ENCODE data around the gene RBM33.

The RBM33 gene

GRCh38 chr7:155761162-155761561 lies 116.7 kb downstream of the RBM33 start:
- no peak overlapping the region for H3K27ac ChIP-seq
- DNase-seq (ENCODE audit: low read depth, low spot score), result no peak

GRCh38 chr7:155762036-155762435 lies 117.6 kb downstream of the RBM33 start:
- no peak overlapping the region for H3K27ac ChIP-seq
- DNase-seq (ENCODE audit: low read depth, low spot score), result no peak

DNA sequence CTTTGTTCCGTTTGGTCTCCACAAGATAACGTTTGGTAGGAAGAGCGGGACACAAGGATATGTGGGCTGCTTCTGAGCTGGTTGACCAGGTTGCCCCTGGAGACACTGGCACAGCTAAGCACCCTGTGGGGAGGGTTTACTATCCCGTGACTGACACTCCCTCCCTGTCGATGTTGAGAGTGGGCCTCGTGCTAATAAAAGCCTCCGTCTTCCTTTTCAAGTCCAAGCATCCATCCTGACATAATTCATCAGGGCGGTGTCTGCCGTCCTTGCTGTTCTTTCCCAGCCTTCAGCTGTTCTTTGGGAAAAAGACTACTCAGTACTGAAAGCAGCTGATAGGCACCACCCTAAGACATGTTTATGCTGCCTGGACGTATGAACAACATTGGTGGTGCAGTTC lies 118.2 kb downstream of the RBM33 start:
- no peak for DNase-seq (ENCODE audit: low read depth, low spot score)

GRCh38 chr7:155763122-155763521 lies 118.7 kb downstream of the RBM33 start:
- H3K27ac ChIP-seq, result no peak overlapping the region
- no peak for DNase-seq (ENCODE audit: low read depth, low spot score)

More for the DNA sequence above, 118.2 kb downstream of the RBM33 start:
- H3K27ac ChIP-seq, result no peak overlapping the region

DNA sequence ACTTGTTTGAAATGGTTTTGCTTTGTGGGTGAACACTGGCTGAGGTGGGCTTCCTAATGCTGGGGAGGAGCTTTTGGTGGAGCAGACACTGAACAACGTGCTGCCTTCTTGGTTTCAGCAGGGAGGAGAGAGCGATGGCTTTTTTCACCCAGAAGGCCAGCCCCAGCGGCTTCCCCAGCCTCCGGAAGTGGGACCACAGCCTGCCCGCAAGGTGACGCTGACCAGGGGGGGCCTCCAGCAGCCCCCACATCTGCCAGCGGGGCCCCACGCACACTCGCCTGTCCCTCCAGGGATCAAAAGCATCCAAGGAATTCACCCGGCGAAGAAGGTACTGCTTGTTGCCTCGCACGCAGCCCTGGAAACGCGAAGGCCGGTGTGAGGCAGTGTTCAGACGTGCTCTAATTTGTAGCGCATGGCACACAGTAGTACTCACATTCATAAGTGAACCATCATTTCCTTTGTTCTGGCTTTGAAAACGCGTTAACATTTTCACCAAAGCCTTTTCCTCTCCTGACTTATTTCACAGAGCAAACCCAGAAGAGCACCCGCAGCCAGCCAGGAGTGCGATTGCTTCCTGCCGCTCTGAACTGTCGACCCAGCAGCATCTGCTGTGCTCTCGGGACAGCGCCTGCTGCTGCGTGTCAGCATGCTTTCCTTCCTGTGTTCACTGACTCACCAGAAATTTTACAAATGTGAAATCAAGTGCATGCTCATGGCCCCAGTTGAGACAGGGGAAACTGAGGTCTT lies 119.4 kb downstream of the RBM33 start:
- H3K27ac ChIP-seq, result no peak overlapping the region
- no peak for DNase-seq (ENCODE audit: low read depth, low spot score)

DNA sequence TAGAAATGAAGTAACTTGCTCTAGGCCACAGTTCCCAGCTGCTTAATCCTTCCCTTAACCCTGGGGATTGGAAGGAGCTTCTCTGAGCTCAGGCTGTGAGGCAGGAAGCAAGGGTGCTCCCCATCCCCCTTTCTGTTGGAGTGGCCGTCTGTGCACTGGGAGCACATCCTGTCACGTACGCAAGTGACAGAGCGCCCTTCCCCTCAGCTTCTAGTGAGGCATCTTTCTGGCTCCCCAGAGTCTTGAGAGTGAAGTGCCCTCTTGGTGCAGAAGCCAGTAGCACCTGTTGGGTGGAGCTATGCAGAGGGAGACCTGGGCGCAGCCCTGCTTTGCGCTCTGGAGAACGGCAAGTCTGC lies 120.0 kb downstream of the RBM33 start:
- no peak for DNase-seq (ENCODE audit: low read depth, low spot score)
- no peak overlapping the region for H3K27ac ChIP-seq

- no peak for DNase-seq (ENCODE audit: low read depth, low spot score)
Measured at GRCh38 chr7:155765458-155765857, 121.0 kb downstream of the RBM33 start.

DNA sequence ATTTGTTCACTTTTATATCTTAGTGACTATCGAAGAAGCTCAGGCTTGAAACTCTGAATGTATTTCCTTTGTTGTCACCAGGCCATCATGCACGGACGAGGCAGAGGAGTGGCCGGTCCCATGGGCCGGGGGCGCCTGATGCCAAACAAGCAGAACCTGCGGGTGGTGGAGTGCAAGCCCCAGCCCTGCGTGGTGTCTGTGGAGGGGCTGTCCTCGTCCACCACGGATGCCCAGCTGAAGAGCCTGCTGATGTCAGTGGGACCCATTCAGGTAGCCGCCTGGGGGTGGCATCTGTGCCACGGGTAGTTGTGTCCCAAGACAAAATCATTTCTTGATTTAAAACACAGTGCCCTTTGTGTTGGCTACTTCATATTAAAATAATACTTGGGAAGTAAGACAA lies 121.9 kb downstream of the RBM33 start:
- no peak overlapping the region for H3K27ac ChIP-seq
- DNase-seq (ENCODE audit: low read depth, low spot score), result no peak

More at GRCh38 chr7:155765458-155765857, 121.0 kb downstream of the RBM33 start:
- no peak overlapping the region for H3K27ac ChIP-seq

GRCh38 chr7:155766966-155767916 lies 122.8 kb downstream of the RBM33 start:
- H3K27ac ChIP-seq, result no peak overlapping the region
- no peak for DNase-seq (ENCODE audit: low read depth, low spot score)

DNA sequence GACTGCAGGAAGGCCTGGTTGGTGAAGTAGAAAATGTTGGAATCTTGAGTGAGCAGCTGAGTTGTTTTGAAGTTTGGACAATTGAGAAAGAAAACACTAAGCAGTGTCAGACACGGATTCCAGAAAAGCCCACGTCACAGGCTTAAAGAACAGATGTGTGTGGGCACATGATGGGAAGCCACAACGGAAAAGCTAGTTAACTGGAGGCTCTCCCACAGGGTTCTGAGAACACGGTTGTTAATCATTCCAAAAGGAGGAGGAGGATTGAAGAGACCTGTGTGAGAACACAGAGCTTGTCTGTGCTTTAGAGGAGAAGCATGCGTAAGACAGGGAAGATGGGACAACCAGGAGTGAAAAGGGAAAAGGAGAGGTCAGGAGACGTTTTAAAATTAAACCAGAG lies 125.2 kb downstream of the RBM33 start:
- DNase-seq (ENCODE audit: low read depth, low spot score), result no peak
- no peak overlapping the region for H3K27ac ChIP-seq

DNA sequence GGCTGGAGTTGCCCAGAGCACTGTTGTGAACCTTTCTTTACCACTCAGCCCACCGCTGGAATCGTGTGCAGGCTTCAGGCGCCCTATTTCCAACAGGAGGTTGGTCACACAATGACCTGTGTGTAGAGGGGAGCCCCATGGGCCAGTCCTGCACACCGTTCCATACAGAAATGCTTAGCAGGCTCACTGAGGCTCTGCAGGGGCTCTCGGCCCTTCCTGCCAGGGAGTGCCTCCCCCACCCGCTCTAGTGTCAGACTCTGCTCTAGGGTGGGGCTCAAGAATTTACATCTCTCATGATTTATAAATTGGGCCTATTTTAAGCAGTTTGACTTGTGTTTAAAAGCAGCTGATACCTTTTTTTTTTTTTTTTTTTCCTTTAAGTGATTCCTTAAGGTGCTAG lies 125.8 kb downstream of the RBM33 start:
- no peak for DNase-seq (ENCODE audit: low read depth, low spot score)
- no peak overlapping the region for H3K27ac ChIP-seq

GRCh38 chr7:155773531-155773930 lies 129.1 kb downstream of the RBM33 start:
- DNase-seq (ENCODE audit: low read depth, low spot score), result no peak
- no peak overlapping the region for H3K27ac ChIP-seq

DNA sequence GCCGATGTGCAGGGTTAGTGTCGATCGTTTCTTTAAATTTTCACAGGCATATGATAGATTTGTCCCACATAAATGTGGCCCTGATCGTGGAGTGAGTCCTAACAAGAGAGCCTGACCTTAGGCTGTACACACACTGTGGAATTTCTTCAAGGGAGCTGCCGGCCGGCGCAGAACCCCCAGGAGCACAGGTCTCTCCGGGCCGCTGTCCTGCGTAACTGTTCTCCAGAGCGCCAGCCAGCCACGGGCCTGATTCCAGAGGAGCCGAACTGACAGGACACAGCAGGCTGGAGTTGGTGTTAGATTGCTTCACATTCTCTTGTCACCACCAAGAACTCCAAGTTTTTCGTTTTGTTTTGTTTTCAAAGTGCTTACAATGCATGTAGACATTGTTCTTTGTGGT lies 130.5 kb downstream of the RBM33 start:
- DNase-seq (ENCODE audit: low read depth, low spot score), result no peak
- no peak overlapping the region for H3K27ac ChIP-seq

GRCh38 chr7:155775691-155776090 lies 131.2 kb downstream of the RBM33 start:
- H3K27ac ChIP-seq, result no peak overlapping the region
- no peak for DNase-seq (ENCODE audit: low read depth, low spot score)

DNA sequence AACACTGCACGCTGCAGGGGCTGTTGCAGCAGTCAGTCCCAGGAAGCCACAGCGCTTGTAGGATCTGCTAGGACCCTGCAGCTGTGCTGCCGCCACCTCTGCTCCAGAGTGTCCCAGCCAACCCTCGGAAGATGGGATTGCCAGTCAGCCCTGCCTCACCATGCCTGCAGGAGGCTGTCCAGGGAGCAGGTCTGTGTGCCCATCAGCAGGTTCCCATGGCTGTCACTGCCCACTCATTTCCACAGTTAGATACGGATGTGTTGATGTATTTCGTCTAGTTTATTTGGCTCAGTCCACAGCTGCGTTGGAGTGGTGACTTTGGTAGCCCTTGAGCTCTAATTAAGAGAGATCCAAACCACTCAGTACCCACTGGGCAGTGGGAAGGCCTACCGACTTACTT lies 132.1 kb downstream of the RBM33 start:
- no peak for DNase-seq (ENCODE audit: low read depth, low spot score)

DNA sequence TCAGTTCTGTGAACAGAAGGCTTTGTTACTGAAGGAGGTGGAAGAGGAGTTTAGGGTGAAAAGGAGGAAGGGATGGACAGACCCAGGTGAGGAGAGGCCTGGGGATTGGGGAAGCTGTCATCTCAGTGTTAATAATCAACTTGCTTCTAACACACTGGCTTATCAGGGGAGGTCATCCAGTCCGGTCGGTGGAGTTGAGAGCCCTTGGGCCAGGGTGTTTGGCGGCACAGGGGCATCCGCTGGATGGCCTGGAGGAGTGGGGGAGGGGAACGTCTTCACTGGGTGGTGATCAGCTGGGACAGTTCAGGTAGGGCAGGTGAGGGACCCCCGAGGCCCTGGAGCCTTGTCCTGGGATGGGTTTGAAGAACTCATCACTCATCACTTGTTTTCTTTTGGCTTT lies 133.9 kb downstream of the RBM33 start:
- DNase-seq (ENCODE audit: low read depth, low spot score), result no peak
- H3K27ac ChIP-seq, result no peak overlapping the region

More for the DNA sequence above, 132.1 kb downstream of the RBM33 start:
- no peak overlapping the region for H3K27ac ChIP-seq

DNA sequence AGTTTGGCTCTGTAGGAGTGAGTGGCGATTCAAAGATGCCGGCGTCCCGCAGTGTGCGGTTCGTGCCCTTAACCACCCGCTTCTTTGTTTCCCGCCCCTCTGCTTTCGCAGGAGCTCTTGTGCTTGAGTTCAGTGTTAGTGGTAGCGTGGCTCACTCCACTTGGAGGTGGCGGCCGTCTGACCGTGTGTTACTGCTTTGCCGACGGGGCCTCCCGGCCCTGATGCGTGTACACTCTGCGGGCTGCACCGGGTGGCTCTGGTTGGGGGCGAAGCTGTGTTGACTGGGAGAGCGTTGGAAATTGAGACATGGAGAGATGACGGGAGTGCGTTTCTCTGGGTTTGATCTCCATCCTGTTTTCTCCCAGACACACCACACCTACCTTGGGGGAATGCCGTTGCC lies 136.4 kb downstream of the RBM33 start:
- DNase-seq (ENCODE audit: low read depth, low spot score), result no peak
- no peak overlapping the region for H3K27ac ChIP-seq

- H3K27ac ChIP-seq, result no peak overlapping the region
- no peak for DNase-seq (ENCODE audit: low read depth, low spot score)
Measured at GRCh38 chr7:155781433-155781832, 137.0 kb downstream of the RBM33 start.

- no peak overlapping the region for H3K27ac ChIP-seq
- DNase-seq (ENCODE audit: low read depth, low spot score), result no peak
Measured at GRCh38 chr7:155782466-155782865, 138.0 kb downstream of the RBM33 start.

DNA sequence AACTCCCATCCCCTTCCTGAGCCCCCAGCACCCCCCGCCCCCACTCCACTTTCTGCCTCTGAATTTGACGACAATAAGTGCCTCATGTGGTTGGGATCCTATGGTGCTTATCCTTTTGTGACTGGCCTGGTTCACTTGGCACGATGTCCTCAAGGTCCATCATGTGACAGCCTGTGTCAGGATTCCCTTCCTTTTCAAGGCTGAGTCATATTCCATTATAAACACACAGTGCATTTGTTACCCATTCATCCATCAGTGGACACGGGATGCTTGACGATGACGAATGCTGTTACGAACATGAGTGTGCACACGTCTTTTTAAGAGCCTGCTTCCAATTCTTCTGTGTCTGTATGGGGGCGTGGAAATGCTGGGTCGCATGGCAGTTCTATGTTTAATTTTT lies 141.1 kb downstream of the RBM33 start:
- no peak for DNase-seq (ENCODE audit: low read depth, low spot score)
- H3K27ac ChIP-seq, result no peak overlapping the region

GRCh38 chr7:155786491-155786890 lies 142.0 kb downstream of the RBM33 start:
- no peak for DNase-seq (ENCODE audit: low read depth, low spot score)

More at GRCh38 chr7:155786491-155786890, 142.0 kb downstream of the RBM33 start:
- H3K27ac ChIP-seq, result no peak overlapping the region

All from epithelial cell of prostate (primary cell).